ENCODE measurements around the gene DERL3. TPM values are rescaled to one million over a fixed set of nuclear protein-coding genes. Genes with fewer than 3 reads are reported as not detected.

Gene DERL3
- total RNA-seq, 1 experiment from 2014 or later, result 9.3 TPM

GRCh38 chr22:23841292-23841691, 2.5 kb upstream of the DERL3 start:
- no peak for DNase-seq
- no peaks in the 10 kb centered on the region for H3K36me3 ChIP-seq (replicated peaks; ENCODE audit: control insufficient read depth, insufficient read depth, low read length)
- H3K27me3 ChIP-seq (ENCODE audit: control insufficient read depth, insufficient read depth, low read length), result no peaks in the 10 kb centered on the region; the same call in 1 of the 2 replicates
- no peak overlapping the region for H3K4me3 ChIP-seq (ENCODE audit: insufficient read depth, low read depth, low read length)

GRCh38 chr22:23840026-23840425, 1.2 kb upstream of the DERL3 start:
- H3K36me3 ChIP-seq (replicated peaks; ENCODE audit: control insufficient read depth, insufficient read depth, low read length), result peaks cover 3% of the 10 kb centered on the region
- no peak overlapping the region for H3K4me3 ChIP-seq (ENCODE audit: insufficient read depth, low read depth, low read length)
- DNase-seq, result no peak
- no peaks in the 10 kb centered on the region; the same call in 1 of the 2 replicates for H3K27me3 ChIP-seq (ENCODE audit: control insufficient read depth, insufficient read depth, low read length)

GRCh38 chr22:23837911-23838680, 710 bp downstream of the DERL3 start:
- H3K4me3 ChIP-seq (ENCODE audit: insufficient read depth, low read depth, low read length), result peak overlapping the region; percentile 70
- no peaks in the 10 kb centered on the region; the same call in 1 of the 2 replicates for H3K27me3 ChIP-seq (ENCODE audit: control insufficient read depth, insufficient read depth, low read length)
- DNase-seq, result peak; percentile 73
- H3K36me3 ChIP-seq (replicated peaks; ENCODE audit: control insufficient read depth, insufficient read depth, low read length), result peaks cover 7% of the 10 kb centered on the region

GRCh38 chr22:23837496-23837859, 1.3 kb downstream of the DERL3 start:
- H3K36me3 ChIP-seq (replicated peaks; ENCODE audit: control insufficient read depth, insufficient read depth, low read length), result peaks cover 7% of the 10 kb centered on the region
- H3K27me3 ChIP-seq (ENCODE audit: control insufficient read depth, insufficient read depth, low read length), result no peaks in the 10 kb centered on the region; the same call in 1 of the 2 replicates
- DNase-seq, result peak; percentile 56
- H3K4me3 ChIP-seq (ENCODE audit: insufficient read depth, low read depth, low read length), result no peak overlapping the region

GRCh38 chr22:23836692-23837495, 1.9 kb downstream of the DERL3 start:
- peaks cover 7% of the 10 kb centered on the region for H3K36me3 ChIP-seq (replicated peaks; ENCODE audit: control insufficient read depth, insufficient read depth, low read length)
- peak; percentile 18 for DNase-seq
- no peak overlapping the region for H3K4me3 ChIP-seq (ENCODE audit: insufficient read depth, low read depth, low read length)
- H3K27me3 ChIP-seq (ENCODE audit: control insufficient read depth, insufficient read depth, low read length), result no peaks in the 10 kb centered on the region; the same call in 1 of the 2 replicates

GRCh38 chr22:23836281-23836680, 2.5 kb downstream of the DERL3 start:
- DNase-seq, result peak; percentile 19
- no peaks in the 10 kb centered on the region; the same call in 1 of the 2 replicates for H3K27me3 ChIP-seq (ENCODE audit: control insufficient read depth, insufficient read depth, low read length)

GRCh38 chr22:23835484-23836144, 3.2 kb downstream of the DERL3 start:
- no peak for DNase-seq
- H3K27me3 ChIP-seq (ENCODE audit: control insufficient read depth, insufficient read depth, low read length), result no peaks in the 10 kb centered on the region; the same call in 1 of the 2 replicates
- peaks cover 9% of the 10 kb centered on the region for H3K36me3 ChIP-seq (replicated peaks; ENCODE audit: control insufficient read depth, insufficient read depth, low read length)
- H3K4me3 ChIP-seq (ENCODE audit: insufficient read depth, low read depth, low read length), result no peak overlapping the region

More at GRCh38 chr22:23836281-23836680, 2.5 kb downstream of the DERL3 start:
- no peak overlapping the region for H3K4me3 ChIP-seq (ENCODE audit: insufficient read depth, low read depth, low read length)
- peaks cover 7% of the 10 kb centered on the region for H3K36me3 ChIP-seq (replicated peaks; ENCODE audit: control insufficient read depth, insufficient read depth, low read length)

- H3K4me3 ChIP-seq (ENCODE audit: insufficient read depth, low read depth, low read length), result no peak overlapping the region
- H3K36me3 ChIP-seq (replicated peaks; ENCODE audit: control insufficient read depth, insufficient read depth, low read length), result peaks cover 9% of the 10 kb centered on the region
- H3K27me3 ChIP-seq (ENCODE audit: control insufficient read depth, insufficient read depth, low read length), result no peaks in the 10 kb centered on the region; the same call in 1 of the 2 replicates
- DNase-seq, result peak; percentile 25
Measured at GRCh38 chr22:23834793-23835483, 3.9 kb downstream of the DERL3 start.

- DNase-seq, result no peak
- Histone ChIP-seq H3K36me3 (replicated peaks; ENCODE audit: control insufficient read depth, insufficient read depth, low read length) (peaks cover 9% of the 10 kb centered on the region), H3K27me3 (ENCODE audit: control insufficient read depth, insufficient read depth, low read length) (no peaks in the 10 kb centered on the region; the same call in 1 of the 2 replicates), H3K4me3 (ENCODE audit: insufficient read depth, low read depth, low read length) (no peak overlapping the region)
Measured at GRCh38 chr22:23834406-23834792, 4.4 kb downstream of the DERL3 start.

- Histone ChIP-seq H3K36me3 (replicated peaks; ENCODE audit: control insufficient read depth, insufficient read depth, low read length) (peaks cover 11% of the 10 kb centered on the region), H3K27me3 (ENCODE audit: control insufficient read depth, insufficient read depth, low read length) (no peaks in the 10 kb centered on the region; the same call in 1 of the 2 replicates), H3K4me3 (ENCODE audit: insufficient read depth, low read depth, low read length) (no peak overlapping the region)
- DNase-seq, result peak; percentile 32
Measured at GRCh38 chr22:23833911-23834317, 4.9 kb downstream of the DERL3 start.

- no peaks in the 10 kb centered on the region; the same call in 1 of the 2 replicates for H3K27me3 ChIP-seq (ENCODE audit: control insufficient read depth, insufficient read depth, low read length)
- peaks cover 14% of the 10 kb centered on the region for H3K36me3 ChIP-seq (replicated peaks; ENCODE audit: control insufficient read depth, insufficient read depth, low read length)
- H3K4me3 ChIP-seq (ENCODE audit: insufficient read depth, low read depth, low read length), result no peak overlapping the region
- no peak for DNase-seq
Measured at GRCh38 chr22:23833017-23833751, 5.6 kb downstream of the DERL3 start.

- no peaks in the 10 kb centered on the region for H3K27me3 ChIP-seq (ENCODE audit: control insufficient read depth, insufficient read depth, low read length)
- H3K36me3 ChIP-seq (replicated peaks; ENCODE audit: control insufficient read depth, insufficient read depth, low read length), result peaks cover 17% of the 10 kb centered on the region
- DNase-seq, result no peak
- H3K4me3 ChIP-seq (ENCODE audit: insufficient read depth, low read depth, low read length), result no peak overlapping the region
Measured at GRCh38 chr22:23832226-23833016, 6.4 kb downstream of the DERL3 start.

- Histone ChIP-seq H3K4me3 (ENCODE audit: insufficient read depth, low read depth, low read length) (no peak overlapping the region), H3K27me3 (ENCODE audit: control insufficient read depth, insufficient read depth, low read length) (no peaks in the 10 kb centered on the region), H3K36me3 (replicated peaks; ENCODE audit: control insufficient read depth, insufficient read depth, low read length) (peaks cover 18% of the 10 kb centered on the region)
- no peak for DNase-seq
Measured at GRCh38 chr22:23831781-23832180, 7.0 kb downstream of the DERL3 start.
